Osteocyte (in vitro differentiated cells): ENCODE data around the gene RPRD1B. TPM values are rescaled to one million over a fixed set of nuclear protein-coding genes. Genes with fewer than 3 reads are reported as not detected.

Experiments used
- DNase-seq: peaks from one replicate; pipeline ENCODE4 v3.0.0; 2021; ENCODE audit warnings: mixed read lengths; ENCODE audit not compliant: unreplicated experiment; ENCODE audit errors: extremely low spot score
- H3K27ac Mint-ChIP-seq: one replicate; pipeline ENCODE4 v1.8.0; 2021; ENCODE audit warnings: mild to moderate bottlenecking, mixed read lengths; ENCODE audit not compliant: unreplicated experiment
- H3K27me3 Mint-ChIP-seq: one replicate; pipeline ENCODE4 v1.8.0; 2021; ENCODE audit warnings: mixed read lengths; ENCODE audit not compliant: unreplicated experiment
- H3K36me3 Mint-ChIP-seq: one replicate; pipeline ENCODE4 v1.8.0; 2021; ENCODE audit warnings: mixed read lengths; ENCODE audit not compliant: unreplicated experiment
- H3K4me1 Mint-ChIP-seq: one replicate; pipeline ENCODE4 v1.8.0; 2021; ENCODE audit warnings: mixed read lengths; ENCODE audit not compliant: unreplicated experiment
- H3K4me3 Mint-ChIP-seq: one replicate; pipeline ENCODE4 v1.8.0; 2021; ENCODE audit warnings: mild to moderate bottlenecking, moderate library complexity, mixed read lengths; ENCODE audit not compliant: unreplicated experiment
- H3K9me3 Mint-ChIP-seq: one replicate; pipeline ENCODE4 v1.8.0; 2021; ENCODE audit warnings: mixed read lengths; ENCODE audit not compliant: unreplicated experiment
- total RNA-seq: library from RNA; stranded (reverse); gene quantifications from 2 replicates; pipeline ENCODE4 v1.2.1, GENCODE V29; 2021
- TF ChIP-seq, protein P1 (sequence below): fragments of 200-600 bp; sonication (generic); IDR thresholded peaks from 2 replicates; pipeline ENCODE4 v1.5.0; 2021; ENCODE audit warnings: antibody characterized with exemption, mild to moderate bottlenecking, moderate library complexity

Gene RPRD1B
- total RNA-seq, 1 donor from 2014 or later = 28.5 TPM

GRCh38 chr20:38052870-38053269, 19.3 kb downstream of the RPRD1B start:
- peaks cover 15% of the 10 kb centered on the region for H3K36me3 Mint-ChIP-seq
- TF ChIP-seq, protein P1, sequence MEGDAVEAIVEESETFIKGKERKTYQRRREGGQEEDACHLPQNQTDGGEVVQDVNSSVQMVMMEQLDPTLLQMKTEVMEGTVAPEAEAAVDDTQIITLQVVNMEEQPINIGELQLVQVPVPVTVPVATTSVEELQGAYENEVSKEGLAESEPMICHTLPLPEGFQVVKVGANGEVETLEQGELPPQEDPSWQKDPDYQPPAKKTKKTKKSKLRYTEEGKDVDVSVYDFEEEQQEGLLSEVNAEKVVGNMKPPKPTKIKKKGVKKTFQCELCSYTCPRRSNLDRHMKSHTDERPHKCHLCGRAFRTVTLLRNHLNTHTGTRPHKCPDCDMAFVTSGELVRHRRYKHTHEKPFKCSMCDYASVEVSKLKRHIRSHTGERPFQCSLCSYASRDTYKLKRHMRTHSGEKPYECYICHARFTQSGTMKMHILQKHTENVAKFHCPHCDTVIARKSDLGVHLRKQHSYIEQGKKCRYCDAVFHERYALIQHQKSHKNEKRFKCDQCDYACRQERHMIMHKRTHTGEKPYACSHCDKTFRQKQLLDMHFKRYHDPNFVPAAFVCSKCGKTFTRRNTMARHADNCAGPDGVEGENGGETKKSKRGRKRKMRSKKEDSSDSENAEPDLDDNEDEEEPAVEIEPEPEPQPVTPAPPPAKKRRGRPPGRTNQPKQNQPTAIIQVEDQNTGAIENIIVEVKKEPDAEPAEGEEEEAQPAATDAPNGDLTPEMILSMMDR = no peak
- H3K9me3 Mint-ChIP-seq = no peaks in the 10 kb centered on the region
- H3K4me3 Mint-ChIP-seq = no peak overlapping the region
- no peaks in the 10 kb centered on the region for H3K27me3 Mint-ChIP-seq
- DNase-seq = no peak
- H3K4me1 Mint-ChIP-seq = peaks cover 25% of the 10 kb centered on the region
- no peak overlapping the region for H3K27ac Mint-ChIP-seq

DNA sequence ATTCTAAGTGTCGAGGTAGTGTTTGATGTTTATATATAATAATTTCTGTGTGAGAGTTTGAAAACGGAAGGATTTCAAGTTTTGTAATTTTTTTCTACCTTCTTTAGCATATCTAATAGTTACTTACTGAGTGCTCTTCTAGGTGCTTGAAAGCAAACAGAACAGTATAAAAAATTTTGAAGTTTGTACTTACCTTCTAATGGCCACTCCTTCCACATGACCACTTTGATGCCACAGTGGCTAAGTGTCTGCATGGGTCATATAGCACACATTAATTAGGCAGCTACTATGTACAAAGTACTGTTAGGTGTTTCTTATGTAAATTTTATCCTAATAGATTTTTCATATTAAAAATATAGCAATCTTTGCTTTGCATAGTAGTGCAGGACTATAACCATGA, 21.1 kb downstream of the RPRD1B start:
- Mint-ChIP-seq H3K9me3 (no peaks in the 10 kb centered on the region), H3K27me3 (no peaks in the 10 kb centered on the region), H3K27ac (no peak overlapping the region), H3K4me1 (peaks cover 23% of the 10 kb centered on the region), H3K36me3 (peaks cover 17% of the 10 kb centered on the region), H3K4me3 (no peak overlapping the region)
- TF ChIP-seq, protein P1 = no peak
- no peak for DNase-seq

DNA sequence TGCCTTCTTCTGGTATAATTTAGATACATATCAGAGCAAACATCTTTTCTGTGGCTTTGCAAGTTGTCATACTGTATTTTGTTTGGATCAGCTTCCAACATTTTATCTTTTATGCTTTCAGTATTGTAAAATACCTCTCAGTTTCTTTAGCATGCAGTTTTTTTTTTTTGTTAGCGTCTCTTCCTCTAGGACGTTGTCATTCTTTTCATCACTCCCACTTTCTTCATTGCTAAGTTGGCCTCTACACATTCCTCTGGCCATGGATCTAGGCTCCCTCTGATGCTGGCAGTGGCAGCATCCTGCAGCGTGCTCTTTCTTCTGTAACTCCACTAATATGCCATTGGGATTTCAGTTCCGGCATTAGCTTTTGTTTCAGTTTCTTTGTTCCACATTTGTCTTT, 21.7 kb downstream of the RPRD1B start:
- TF ChIP-seq, protein P1 = no peak
- Mint-ChIP-seq H3K4me3 (no peak overlapping the region), H3K27ac (no peak overlapping the region), H3K9me3 (no peaks in the 10 kb centered on the region), H3K27me3 (no peaks in the 10 kb centered on the region), H3K36me3 (peaks cover 21% of the 10 kb centered on the region), H3K4me1 (peaks cover 16% of the 10 kb centered on the region)
- no peak for DNase-seq

DNA sequence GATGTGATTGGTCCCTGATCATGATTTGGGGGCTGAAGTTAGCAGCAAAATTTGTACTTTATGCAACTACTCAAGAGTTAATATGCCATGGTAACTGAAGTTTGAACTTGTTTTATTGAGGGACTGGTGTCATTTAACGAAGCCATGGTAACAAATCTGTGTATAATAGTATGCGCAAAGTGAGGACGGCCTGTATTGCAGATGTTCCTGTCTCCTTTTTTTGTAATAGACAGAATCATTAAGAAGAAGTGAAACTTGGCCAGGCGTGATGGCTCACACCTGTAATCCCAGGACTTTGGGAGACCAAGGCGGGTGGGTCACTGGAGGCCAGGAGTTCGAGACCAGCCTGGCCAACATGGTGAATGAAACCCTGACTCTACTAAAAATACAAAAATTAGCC, 22.3 kb downstream of the RPRD1B start:
- peaks cover 23% of the 10 kb centered on the region for H3K36me3 Mint-ChIP-seq
- H3K4me1 Mint-ChIP-seq = peaks cover 11% of the 10 kb centered on the region
- H3K4me3 Mint-ChIP-seq = no peak overlapping the region
- H3K27ac Mint-ChIP-seq = no peak overlapping the region
- no peaks in the 10 kb centered on the region for H3K9me3 Mint-ChIP-seq
- DNase-seq = no peak
- TF ChIP-seq, protein P1 = no peak
- H3K27me3 Mint-ChIP-seq = no peaks in the 10 kb centered on the region

GRCh38 chr20:38057351-38057972, 23.9 kb downstream of the RPRD1B start:
- Mint-ChIP-seq H3K4me1 (peaks cover 11% of the 10 kb centered on the region), H3K27ac (peak overlapping the region; percentile 45), H3K27me3 (no peaks in the 10 kb centered on the region), H3K4me3 (no peak overlapping the region), H3K9me3 (no peaks in the 10 kb centered on the region), H3K36me3 (peaks cover 17% of the 10 kb centered on the region)
- TF ChIP-seq, protein P1 = peak; percentile 97
- DNase-seq = peak; percentile 91
